Measurements from ENCODE around the gene ELK3.

The ELK3 gene

GRCh38 chr12:96258104-96258961 is 64.2 kb downstream of the ELK3 start:
- peak; percentile 33 for DNase-seq (ENCODE audit: low spot score)

- DNase-seq (ENCODE audit: low spot score), result no peak
Measured at GRCh38 chr12:96260231-96260630, 66.1 kb downstream of the ELK3 start.

GRCh38 chr12:96260644-96261043 is 66.5 kb downstream of the ELK3 start:
- no peak for DNase-seq (ENCODE audit: low spot score)

- DNase-seq (ENCODE audit: low spot score), result no peak
Measured at GRCh38 chr12:96261557-96261956, 67.4 kb downstream of the ELK3 start.

- no peak for DNase-seq (ENCODE audit: low spot score)
Measured at GRCh38 chr12:96263449-96263902, 69.3 kb downstream of the ELK3 start.

GRCh38 chr12:96265400-96265799 is 71.2 kb downstream of the ELK3 start:
- no peak for DNase-seq (ENCODE audit: low spot score)

- no peak for DNase-seq (ENCODE audit: low spot score)
Measured at GRCh38 chr12:96265836-96266235, 71.7 kb downstream of the ELK3 start.

GRCh38 chr12:96266238-96266637 is 72.1 kb downstream of the ELK3 start:
- DNase-seq (ENCODE audit: low spot score), result no peak

GRCh38 chr12:96271469-96272199 is 77.5 kb downstream of the ELK3 start:
- DNase-seq (ENCODE audit: low spot score), result peak; percentile 20

- no peak for DNase-seq (ENCODE audit: low spot score)
Measured at GRCh38 chr12:96274331-96274730, 80.2 kb downstream of the ELK3 start.

- DNase-seq (ENCODE audit: low spot score), result no peak
Measured at GRCh38 chr12:96285158-96285557, 91.0 kb downstream of the ELK3 start.

- no peak for DNase-seq (ENCODE audit: low spot score)
Measured at GRCh38 chr12:96289067-96289466, 94.9 kb downstream of the ELK3 start.

- DNase-seq (ENCODE audit: low spot score), result no peak
Measured at GRCh38 chr12:96293093-96293492, 98.9 kb downstream of the ELK3 start.

- DNase-seq (ENCODE audit: low spot score), result no peak
Measured at GRCh38 chr12:96294831-96295230, 100.7 kb downstream of the ELK3 start.

GRCh38 chr12:96295532-96296160 is 101.5 kb downstream of the ELK3 start:
- DNase-seq (ENCODE audit: low spot score), result no peak

- DNase-seq (ENCODE audit: low spot score), result no peak
Measured at GRCh38 chr12:96297504-96297903, 103.3 kb downstream of the ELK3 start.

GRCh38 chr12:96300064-96300463 is 105.9 kb downstream of the ELK3 start:
- DNase-seq (ENCODE audit: low spot score), result no peak

GRCh38 chr12:96301732-96302131 is 107.6 kb downstream of the ELK3 start:
- no peak for DNase-seq (ENCODE audit: low spot score)

- no peak for DNase-seq (ENCODE audit: low spot score)
Measured at GRCh38 chr12:96302687-96303310, 108.6 kb downstream of the ELK3 start.

GRCh38 chr12:96303653-96304052 is 109.5 kb downstream of the ELK3 start:
- no peak for DNase-seq (ENCODE audit: low spot score)

- no peak for DNase-seq (ENCODE audit: low spot score)
Measured at GRCh38 chr12:96305665-96306064, 111.5 kb downstream of the ELK3 start.

- no peak for DNase-seq (ENCODE audit: low spot score)
Measured at GRCh38 chr12:96308881-96309280, 114.7 kb downstream of the ELK3 start.

Measured in AG20443 (cell line).